HG02678 (cell line): ENCODE measurements around the gene SLC22A9.
"Not testable (repeated sequence)": the region's sequence is repeated elsewhere in the genome, so short reads cannot be mapped to it uniquely, and the experiment has no call there.

Experiments used
- ATAC-seq: cut with Tn5 transposase; IDR thresholded peaks from one replicate; pipeline ENCODE4 v1.9.1; 2021; ENCODE audit warnings: mild to moderate bottlenecking, moderate library complexity; ENCODE audit not compliant: unreplicated experiment

The SLC22A9 gene

GRCh38 chr11:63369165-63369970, at the start of gene SLC22A9:
Gene SLC22A9, plus strand, starts transcription at chr11:63369785. Its CDS starts 272 bp downstream, at chr11:63370057.
- no peak for ATAC-seq

- ATAC-seq, result no peak
Measured at GRCh38 chr11:63321723-63322122, 47.9 kb upstream of the SLC22A9 start.

- not testable (repeated sequence) for ATAC-seq
Measured at GRCh38 chr11:63335089-63335488, 34.5 kb upstream of the SLC22A9 start.

DNA sequence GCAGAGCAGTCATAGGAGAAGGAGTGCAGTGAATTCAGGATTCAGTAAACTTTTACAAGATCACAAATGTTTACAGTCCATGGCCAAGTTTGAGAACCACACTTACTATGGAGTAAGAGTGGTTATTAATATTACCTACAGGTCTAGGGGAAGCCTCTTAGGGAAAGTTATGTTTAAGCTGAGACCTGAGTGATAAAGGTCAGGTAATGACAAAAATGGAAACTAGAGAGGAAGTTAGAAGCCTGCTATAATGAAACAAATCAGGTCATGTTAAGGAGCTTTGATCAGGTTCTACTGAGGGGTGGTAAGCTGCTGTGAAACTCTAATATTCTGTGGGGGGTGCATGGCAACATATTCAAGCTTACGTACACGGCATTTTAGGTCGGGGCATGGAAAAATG, 32.5 kb upstream of the SLC22A9 start:
- ATAC-seq, result no peak

DNA sequence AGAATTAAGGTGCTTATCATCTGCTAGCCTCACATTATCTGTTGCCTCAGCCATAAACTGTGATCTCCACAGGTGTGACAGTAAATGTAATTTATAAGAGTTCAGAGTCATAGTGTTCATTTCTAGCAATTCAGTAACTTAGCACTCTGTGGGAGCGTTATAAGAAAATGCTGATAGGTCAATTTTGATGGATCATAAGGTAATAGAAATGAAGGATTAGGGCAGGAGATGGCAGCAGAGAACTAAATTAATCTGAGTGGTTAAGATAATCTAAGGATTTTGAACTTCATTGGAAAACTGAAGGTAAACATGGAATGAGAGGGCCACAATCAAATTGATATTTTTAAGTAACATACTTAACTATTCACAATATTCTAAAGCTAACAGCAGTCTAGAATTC, 26.5 kb upstream of the SLC22A9 start:
- no peak for ATAC-seq

DNA sequence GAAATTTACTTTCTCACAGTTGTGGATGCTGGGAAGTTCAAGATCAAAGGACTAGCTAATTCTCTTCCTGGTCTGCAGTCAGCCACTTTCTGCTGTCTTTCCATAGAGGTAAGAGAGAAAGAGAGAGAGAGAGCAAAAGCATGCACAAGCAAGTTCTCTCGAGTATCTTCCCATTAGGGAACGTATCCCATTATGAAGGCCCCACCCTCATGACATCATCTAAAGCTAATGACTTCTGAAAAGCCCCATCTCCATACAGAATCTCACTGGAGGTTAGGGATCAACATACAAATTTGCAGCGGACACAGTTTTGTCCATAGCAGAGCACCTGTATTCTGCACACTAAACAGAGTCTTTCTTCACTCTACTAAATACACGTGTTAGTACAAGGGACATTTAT, 17.4 kb upstream of the SLC22A9 start:
- no peak for ATAC-seq

DNA sequence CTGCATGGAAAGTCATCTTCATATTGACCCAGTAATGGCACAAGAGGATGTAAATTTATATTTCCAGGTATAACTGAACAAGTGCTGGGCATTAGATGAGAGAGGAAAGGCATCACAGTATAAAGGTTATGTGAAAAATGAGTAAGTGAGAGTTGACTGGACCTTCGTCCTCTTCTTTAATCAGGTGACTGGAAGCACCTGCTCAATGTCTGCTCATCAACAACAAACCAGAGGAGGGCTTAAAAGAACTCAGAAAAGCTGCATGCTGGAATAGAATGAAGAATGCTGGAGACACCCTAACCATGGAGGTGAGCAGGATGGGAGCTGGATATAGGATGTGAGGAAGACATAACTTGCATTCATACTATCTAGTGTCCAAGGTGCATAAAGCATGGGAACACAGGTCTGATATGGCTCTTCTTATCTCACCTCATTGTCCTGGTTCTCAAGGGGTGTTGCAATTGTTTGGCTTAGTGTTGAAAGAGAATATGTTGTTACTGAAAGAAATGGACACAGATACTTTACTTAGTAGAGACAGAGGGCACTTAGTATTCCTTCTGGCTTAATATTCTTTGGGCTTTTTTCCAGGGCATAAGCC, 7.3 kb upstream of the SLC22A9 start:
- no peak for ATAC-seq

GRCh38 chr11:63369971-63370588, 495 bp downstream of the SLC22A9 start:
- ATAC-seq, result no peak

- ATAC-seq, result no peak
Measured at GRCh38 chr11:63371396-63371795, 1.8 kb downstream of the SLC22A9 start.

DNA sequence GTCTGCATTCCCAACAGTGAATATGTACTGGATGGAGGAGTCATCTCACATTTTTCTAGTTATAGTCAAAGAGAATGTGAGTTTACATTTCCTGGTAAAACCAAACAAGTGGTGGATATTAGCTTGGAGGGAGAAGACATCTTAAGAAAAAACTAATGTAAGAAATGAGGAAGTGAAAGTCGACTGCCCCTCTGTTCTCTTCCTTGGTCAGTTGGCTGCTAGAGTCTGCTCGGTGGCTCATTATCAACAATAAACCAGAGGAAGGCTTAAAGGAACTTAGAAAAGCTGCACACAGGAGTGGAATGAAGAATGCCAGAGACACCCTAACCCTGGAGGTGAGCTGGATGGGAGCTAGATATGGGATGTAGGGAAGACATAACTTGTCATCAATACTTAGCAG, 5.8 kb downstream of the SLC22A9 start:
- ATAC-seq, result peak; percentile 37

DNA sequence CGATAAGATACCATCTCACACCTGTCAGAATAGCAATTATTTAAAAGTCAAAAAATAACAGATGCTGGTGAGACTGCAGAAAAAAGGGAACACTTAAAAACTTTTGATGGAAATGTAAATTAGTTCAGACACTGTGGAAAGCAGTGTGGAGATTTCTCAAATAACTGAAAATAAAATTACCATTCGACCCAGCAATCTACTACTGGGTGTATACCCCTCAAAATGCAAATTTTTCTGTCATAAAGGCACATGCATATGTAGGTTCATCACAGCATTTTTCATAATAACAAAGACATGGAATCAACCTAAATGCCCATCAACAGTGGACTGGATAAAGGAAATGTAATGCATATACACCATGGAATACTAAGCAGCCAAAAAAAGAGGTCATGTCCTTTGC, 10.5 kb downstream of the SLC22A9 start:
- ATAC-seq, result no peak

GRCh38 chr11:63395697-63396096, 26.1 kb downstream of the SLC22A9 start:
- ATAC-seq, result no peak

DNA sequence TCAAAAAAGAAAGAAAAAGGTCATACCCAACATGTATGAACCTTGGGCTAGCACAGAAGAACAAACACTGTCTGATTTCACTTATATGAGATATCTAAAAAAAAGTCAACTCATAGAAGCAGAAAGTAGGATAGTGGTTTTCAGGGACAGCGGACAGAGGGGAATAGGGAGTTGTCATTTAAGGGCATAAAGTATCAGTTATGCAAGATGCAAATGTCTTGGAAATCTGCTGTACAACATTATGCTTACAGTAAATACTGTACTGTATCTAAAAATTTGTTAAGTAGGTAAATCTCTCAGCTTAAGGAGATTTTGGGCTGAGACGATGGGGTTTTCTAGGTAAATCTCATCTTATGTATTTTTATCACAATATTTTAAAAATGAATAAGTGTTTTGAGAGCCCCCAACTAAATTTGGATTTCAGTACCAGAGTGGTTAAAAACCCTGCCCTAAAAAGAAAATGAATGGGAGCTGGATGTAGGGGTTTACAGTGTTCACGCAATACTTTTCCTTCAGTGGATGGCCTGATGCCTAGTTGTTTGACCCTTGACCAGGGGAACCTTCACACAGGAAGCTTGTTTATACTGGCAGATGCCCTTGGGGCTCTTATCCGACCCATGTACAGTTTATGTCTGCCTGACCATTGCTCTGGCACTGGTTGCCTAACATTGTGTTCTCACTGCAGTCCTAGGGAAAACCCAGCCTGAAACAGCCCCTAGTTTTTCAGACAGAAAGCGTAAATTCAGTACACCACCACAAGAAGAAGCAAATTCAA, 34.8 kb downstream of the SLC22A9 start:
- no peak for ATAC-seq

DNA sequence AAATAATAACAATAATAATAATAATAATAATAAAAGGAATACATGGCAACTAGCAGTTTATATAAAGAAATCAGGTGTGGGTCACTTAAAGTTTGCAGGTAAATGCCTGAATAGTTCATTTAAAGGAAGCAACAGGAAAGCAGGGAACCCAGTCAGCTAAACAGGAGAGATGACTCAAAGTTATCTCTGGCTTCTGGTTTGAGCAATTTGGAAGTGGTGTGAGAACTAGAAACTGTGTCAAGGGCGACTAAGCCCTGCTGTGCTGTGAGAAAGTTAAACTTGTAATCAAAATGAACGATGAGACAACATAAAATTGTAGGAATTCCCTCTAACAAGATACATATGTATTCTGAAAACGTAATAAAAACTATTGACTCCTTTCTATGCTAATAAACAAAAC, 35.5 kb downstream of the SLC22A9 start:
- ATAC-seq, result no peak

GRCh38 chr11:63406458-63406857, 36.9 kb downstream of the SLC22A9 start:
- no peak for ATAC-seq

- ATAC-seq, result peak; percentile 58
Measured at GRCh38 chr11:63417174-63417852, 47.7 kb downstream of the SLC22A9 start.

- ATAC-seq, result no peak
Measured at GRCh38 chr11:63427971-63428508, 58.5 kb downstream of the SLC22A9 start.

DNA sequence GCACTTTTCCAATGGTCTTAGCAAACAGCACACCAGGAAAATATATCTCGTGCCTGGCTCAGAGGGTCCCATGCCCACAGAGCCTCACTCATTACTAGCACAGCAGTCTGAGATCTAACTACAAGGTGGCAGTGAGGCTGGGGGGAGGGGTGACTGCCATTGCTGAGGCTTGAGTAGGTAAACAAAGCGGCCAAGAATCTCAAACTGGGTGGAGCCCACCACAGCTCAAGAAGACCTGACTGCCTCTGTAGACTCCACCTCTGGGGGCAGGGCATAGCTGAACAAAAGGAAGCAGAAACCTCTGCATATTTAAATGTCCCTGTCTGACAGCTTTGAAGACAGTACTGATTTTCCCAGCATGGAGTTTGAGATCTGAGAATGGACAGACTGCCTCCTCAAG, 61.1 kb downstream of the SLC22A9 start:
- not testable (repeated sequence) for ATAC-seq

GRCh38 chr11:63435351-63435750, 65.8 kb downstream of the SLC22A9 start:
- not testable (repeated sequence) for ATAC-seq

- ATAC-seq, result not testable (repeated sequence)
Measured at GRCh38 chr11:63435831-63436230, 66.2 kb downstream of the SLC22A9 start.
